AG04450 (cell line): ENCODE results near the gene FAM20C. TPM values are rescaled to one million over a fixed set of nuclear protein-coding genes. Genes with fewer than 3 reads are reported as not detected.

Experiments
- CTCF ChIA-PET: fragments of 300-600, 350-600 bp; formaldehyde crosslinking; extraction: SDS; loops from one replicate; lab custom pipeline; 2022; ENCODE audit warnings: antibody characterized with exemption, inconsistent platforms; lab: Charles Lee
- POLR2A ChIA-PET: fragments of 350-600 bp; formaldehyde crosslinking; extraction: SDS; loops from one replicate; lab custom pipeline; 2021; ENCODE audit warnings: antibody characterized with exemption, inconsistent platforms; lab: Yijun Ruan, JAX
- DNase-seq: peaks from one replicate; pipeline ENCODE4 v3.0.0-alpha.2; 2011; ENCODE audit warnings: low read depth, low spot score
- H3K27ac ChIP-seq: one replicate; pipeline ENCODE4 v1.5.1; 2012; ENCODE audit warnings: low read depth, low read length, control low read depth
- H3K27me3 ChIP-seq: one replicate; pipeline ENCODE4 v1.6.0; 2012; ENCODE audit warnings: low read length; ENCODE audit not compliant: control insufficient read depth, insufficient read depth
- H3K4me3 ChIP-seq: 2 replicates; pipeline ENCODE4 v1.5.1; 2011; ENCODE audit warnings: mild to moderate bottlenecking, low read depth, low read length, control low read depth
- H3K9me3 ChIP-seq: 2 replicates; pipeline ENCODE4 v1.5.1; 2012; ENCODE audit warnings: low read length; ENCODE audit not compliant: control insufficient read depth, insufficient read depth
- CTCF ChIP-seq: IDR thresholded peaks from 2 replicates; pipeline ENCODE4 v1.5.1; 2011; ENCODE audit warnings: low read depth, low read length, control low read depth, inconsistent platforms
- polyA plus RNA-seq: library from polyadenylated mRNA; depleted of rRNA; stranded (reverse); fragments of >200 nt; gene quantifications from 2 replicates; pipeline ENCODE4 v1.2.3, GENCODE V29; 2011; rRNA removed

Gene FAM20C
- polyA plus RNA-seq, 1 experiment = 34.5 TPM

- Histone ChIP-seq H3K27me3 (peaks cover 15% of the 10 kb centered on the region), H3K4me3 (no peak overlapping the region), H3K27ac (no peak overlapping the region), H3K9me3 (peaks cover 40% of the 10 kb centered on the region)
- CTCF ChIA-PET = no interaction called here
- POLR2A ChIA-PET = no interaction called here
- DNase-seq = no peak
- TF ChIP-seq CTCF = no peak
These were observed 115.6 kb downstream of the FAM20C start for GRCh38 chr7:307970-308369.

- peaks cover 19% of the 10 kb centered on the region for H3K27me3 ChIP-seq
- DNase-seq = no peak
- no peak overlapping the region for H3K27ac ChIP-seq
- ChIA-PET POLR2A (no interaction called here), CTCF (no interaction called here)
- peaks cover 27% of the 10 kb centered on the region for H3K9me3 ChIP-seq
- no peak overlapping the region for H3K4me3 ChIP-seq
- no peak for TF ChIP-seq CTCF
These were observed 117.3 kb downstream of the FAM20C start for GRCh38 chr7:309586-310228.

Other genes starting within 250 kb of the FAM20C start
- not detected in 2 replicates for gene FOXL3, start 97.6 kb downstream of the FAM20C start, polyA plus RNA-seq